ENCODE results near the gene POU2F1.
"Not testable (repeated sequence)": the region's sequence is repeated elsewhere in the genome, so short reads cannot be mapped to it uniquely, and the experiment has no call there.

Gene POU2F1

DNA sequence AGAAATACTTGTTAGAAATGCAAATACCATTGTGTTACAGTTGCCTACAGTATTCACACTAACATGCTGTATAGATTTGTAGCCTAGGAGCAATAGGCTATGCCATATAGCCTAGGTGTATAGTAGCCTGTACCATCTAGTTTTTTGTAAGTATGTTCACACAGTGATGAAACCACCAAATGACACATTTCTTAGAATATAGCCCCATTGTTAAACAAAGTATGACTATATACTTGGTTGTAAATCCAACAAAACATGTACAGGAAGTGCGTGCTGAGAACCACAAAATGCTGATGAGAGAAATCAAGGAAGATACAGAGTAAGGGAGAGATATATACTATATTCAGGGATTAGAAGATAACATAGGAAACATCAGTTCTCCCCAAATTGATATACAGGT, 92.2 kb downstream of the POU2F1 start:
- Histone ChIP-seq H3K4me3 (ENCODE audit: insufficient read depth, low read length, poor library complexity, severe bottlenecking) (no peak overlapping the region), H3K27me3 (ENCODE audit: low read length) (no peaks in the 10 kb centered on the region), H3K4me2 (ENCODE audit: low read depth, low read length, poor library complexity, severe bottlenecking) (no peak overlapping the region), H3K36me3 (ENCODE audit: low read length) (no peaks in the 10 kb centered on the region), H2AFZ (ENCODE audit: low read depth, low read length, severe bottlenecking) (no peak overlapping the region), H3K9me2 (replicated peaks; ENCODE audit: insufficient read depth, low read length) (no peaks in the 10 kb centered on the region), H3F3A (ENCODE audit: insufficient read depth) (no peaks in the 10 kb centered on the region), H3K79me2 (ENCODE audit: insufficient read depth, low read length) (no peaks in the 10 kb centered on the region), H4K20me1 (ENCODE audit: low read depth, low read length) (no peaks in the 10 kb centered on the region), H3K27ac (ENCODE audit: low read depth, low read length) (no peak overlapping the region), H3K9me3 (ENCODE audit: insufficient read depth, low read length) (peaks cover 8% of the 10 kb centered on the region; the same call in 1 of the 2 replicates), H3K9ac (ENCODE audit: low read length) (no peak overlapping the region)
- TF ChIP-seq, protein P1, sequence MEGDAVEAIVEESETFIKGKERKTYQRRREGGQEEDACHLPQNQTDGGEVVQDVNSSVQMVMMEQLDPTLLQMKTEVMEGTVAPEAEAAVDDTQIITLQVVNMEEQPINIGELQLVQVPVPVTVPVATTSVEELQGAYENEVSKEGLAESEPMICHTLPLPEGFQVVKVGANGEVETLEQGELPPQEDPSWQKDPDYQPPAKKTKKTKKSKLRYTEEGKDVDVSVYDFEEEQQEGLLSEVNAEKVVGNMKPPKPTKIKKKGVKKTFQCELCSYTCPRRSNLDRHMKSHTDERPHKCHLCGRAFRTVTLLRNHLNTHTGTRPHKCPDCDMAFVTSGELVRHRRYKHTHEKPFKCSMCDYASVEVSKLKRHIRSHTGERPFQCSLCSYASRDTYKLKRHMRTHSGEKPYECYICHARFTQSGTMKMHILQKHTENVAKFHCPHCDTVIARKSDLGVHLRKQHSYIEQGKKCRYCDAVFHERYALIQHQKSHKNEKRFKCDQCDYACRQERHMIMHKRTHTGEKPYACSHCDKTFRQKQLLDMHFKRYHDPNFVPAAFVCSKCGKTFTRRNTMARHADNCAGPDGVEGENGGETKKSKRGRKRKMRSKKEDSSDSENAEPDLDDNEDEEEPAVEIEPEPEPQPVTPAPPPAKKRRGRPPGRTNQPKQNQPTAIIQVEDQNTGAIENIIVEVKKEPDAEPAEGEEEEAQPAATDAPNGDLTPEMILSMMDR (IDR thresholded peaks at IDR 0.05; ENCODE audit: insufficient read depth, low read length, poor library complexity, severe bottlenecking): no peak
- TF ChIP-seq EZH2phosphoT487 (conservative IDR thresholded peaks at IDR 0.05; ENCODE audit: low read length): no peak

DNA sequence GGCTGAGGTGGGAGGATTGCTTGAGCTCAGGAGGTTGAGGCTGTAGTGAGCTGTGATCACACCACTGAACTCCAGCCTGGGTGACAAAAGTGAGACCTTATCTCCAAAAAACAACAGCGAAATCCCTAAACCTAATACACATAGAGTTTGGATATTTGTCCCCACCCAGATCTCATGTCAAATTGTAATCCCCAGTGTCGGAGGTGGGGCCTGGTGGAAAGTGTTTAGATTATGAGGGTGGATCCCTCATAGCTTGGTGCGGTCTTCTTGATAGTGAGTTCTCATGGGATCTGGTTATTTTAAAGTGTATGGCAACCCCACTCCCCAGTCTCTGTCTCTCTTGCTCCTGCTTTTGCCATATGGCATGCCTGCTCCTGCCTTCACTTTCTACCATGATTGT, 94.0 kb downstream of the POU2F1 start:
- no peak overlapping the region for H2AFZ ChIP-seq (ENCODE audit: low read depth, low read length, severe bottlenecking)
- H3K9ac ChIP-seq (ENCODE audit: low read length): no peak overlapping the region
- no peaks in the 10 kb centered on the region for H3K9me2 ChIP-seq (replicated peaks; ENCODE audit: insufficient read depth, low read length)
- H3K27ac ChIP-seq (ENCODE audit: low read depth, low read length): no peak overlapping the region
- no peaks in the 10 kb centered on the region for H3K36me3 ChIP-seq (ENCODE audit: low read length)
- no peaks in the 10 kb centered on the region for H3F3A ChIP-seq (ENCODE audit: insufficient read depth)
- peaks cover 11% of the 10 kb centered on the region; the same call in 1 of the 2 replicates for H3K9me3 ChIP-seq (ENCODE audit: insufficient read depth, low read length)
- TF ChIP-seq, protein P1 (IDR thresholded peaks at IDR 0.05; ENCODE audit: insufficient read depth, low read length, poor library complexity, severe bottlenecking): no peak
- no peak for TF ChIP-seq EZH2phosphoT487 (conservative IDR thresholded peaks at IDR 0.05; ENCODE audit: low read length)
- H3K79me2 ChIP-seq (ENCODE audit: insufficient read depth, low read length): no peaks in the 10 kb centered on the region
- H3K27me3 ChIP-seq (ENCODE audit: low read length): no peaks in the 10 kb centered on the region
- H3K4me2 ChIP-seq (ENCODE audit: low read depth, low read length, poor library complexity, severe bottlenecking): no peak overlapping the region
- no peaks in the 10 kb centered on the region for H4K20me1 ChIP-seq (ENCODE audit: low read depth, low read length)
- no peak overlapping the region for H3K4me3 ChIP-seq (ENCODE audit: insufficient read depth, low read length, poor library complexity, severe bottlenecking)

DNA sequence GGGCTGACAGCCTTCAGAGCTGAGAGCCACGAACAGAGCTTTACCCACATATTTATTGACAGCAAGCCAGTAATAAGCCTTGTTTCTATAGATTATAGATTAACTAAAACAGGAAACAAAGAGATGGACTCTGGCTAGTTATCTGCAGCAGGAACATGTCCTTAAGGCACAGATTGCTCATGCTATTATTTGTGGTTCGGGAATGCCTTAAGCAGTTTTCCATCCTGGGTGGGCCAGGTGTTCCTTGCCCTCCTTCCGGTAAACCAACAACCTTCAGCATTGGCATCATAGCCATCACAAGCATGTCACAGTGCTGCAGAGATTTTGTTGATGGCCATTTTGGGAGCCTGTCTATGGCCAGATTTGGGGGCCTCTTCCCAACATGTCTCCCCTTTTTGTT, 96.8 kb downstream of the POU2F1 start:
- no peaks in the 10 kb centered on the region for H3K79me2 ChIP-seq (ENCODE audit: insufficient read depth, low read length)
- no peak overlapping the region for H3K27ac ChIP-seq (ENCODE audit: low read depth, low read length)
- no peak overlapping the region for H3K4me3 ChIP-seq (ENCODE audit: insufficient read depth, low read length, poor library complexity, severe bottlenecking)
- no peaks in the 10 kb centered on the region for H3F3A ChIP-seq (ENCODE audit: insufficient read depth)
- H3K9me2 ChIP-seq (replicated peaks; ENCODE audit: insufficient read depth, low read length): no peaks in the 10 kb centered on the region
- H4K20me1 ChIP-seq (ENCODE audit: low read depth, low read length): no peaks in the 10 kb centered on the region
- H3K9me3 ChIP-seq (ENCODE audit: insufficient read depth, low read length): peaks cover 16% of the 10 kb centered on the region
- no peak overlapping the region for H3K4me2 ChIP-seq (ENCODE audit: low read depth, low read length, poor library complexity, severe bottlenecking)
- H3K27me3 ChIP-seq (ENCODE audit: low read length): no peaks in the 10 kb centered on the region
- no peaks in the 10 kb centered on the region for H3K36me3 ChIP-seq (ENCODE audit: low read length)
- no peak overlapping the region for H3K9ac ChIP-seq (ENCODE audit: low read length)
- TF ChIP-seq, protein P1 (IDR thresholded peaks at IDR 0.05; ENCODE audit: insufficient read depth, low read length, poor library complexity, severe bottlenecking): no peak
- TF ChIP-seq EZH2phosphoT487 (conservative IDR thresholded peaks at IDR 0.05; ENCODE audit: low read length): no peak
- H2AFZ ChIP-seq (ENCODE audit: low read depth, low read length, severe bottlenecking): no peak overlapping the region

GRCh38 chr1:167319206-167319605, 98.5 kb downstream of the POU2F1 start:
- not testable (repeated sequence) for H3K9me2 ChIP-seq (replicated peaks; ENCODE audit: insufficient read depth, low read length); H3K27ac ChIP-seq (ENCODE audit: low read depth, low read length); H3K36me3 ChIP-seq (ENCODE audit: low read length); H4K20me1 ChIP-seq (ENCODE audit: low read depth, low read length); H3K79me2 ChIP-seq (ENCODE audit: insufficient read depth, low read length); H3K9ac ChIP-seq (ENCODE audit: low read length); H3K27me3 ChIP-seq (ENCODE audit: low read length); H3K4me3 ChIP-seq (ENCODE audit: insufficient read depth, low read length, poor library complexity, severe bottlenecking); H2AFZ ChIP-seq (ENCODE audit: low read depth, low read length, severe bottlenecking); H3F3A ChIP-seq (ENCODE audit: insufficient read depth); H3K4me2 ChIP-seq (ENCODE audit: low read depth, low read length, poor library complexity, severe bottlenecking)
- H3K9me3 ChIP-seq (ENCODE audit: insufficient read depth, low read length): peaks cover 28% of the 10 kb centered on the region

Measured in SU-DHL-6 (cell line).